Endodermal cell (in vitro differentiated cells): ENCODE measurements around the gene TTC28. TPM values are rescaled to one million over a fixed set of nuclear protein-coding genes. Genes with fewer than 3 reads are reported as not detected.

Experiments
- DNase-seq: peaks from one replicate; pipeline ENCODE4 v3.0.0-alpha.2; 2017
- H3K27ac ChIP-seq: 2 replicates; pipeline ENCODE4 v1.5.1; 2013; ENCODE audit warnings: mild to moderate bottlenecking, low read depth, low read length, moderate library complexity
- H3K27me3 ChIP-seq: 2 replicates; pipeline ENCODE4 v1.6.1; 2013; ENCODE audit warnings: mild to moderate bottlenecking, low read length, moderate library complexity; ENCODE audit not compliant: insufficient read depth, control insufficient read depth, poor library complexity, severe bottlenecking
- H3K36me3 ChIP-seq: 2 replicates; pipeline ENCODE4 v1.7.0; 2013; ENCODE audit warnings: mild to moderate bottlenecking, low read length, moderate library complexity; ENCODE audit not compliant: control insufficient read depth, insufficient read depth
- H3K4me1 ChIP-seq: one replicate; pipeline ENCODE4 v1.7.0; 2013; ENCODE audit warnings: low read length; ENCODE audit not compliant: control insufficient read depth, insufficient read depth
- H3K4me3 ChIP-seq: 2 replicates; pipeline ENCODE4 v1.5.1; 2013; ENCODE audit warnings: mild to moderate bottlenecking, low read length, moderate library complexity
- H3K9ac ChIP-seq: 2 replicates; pipeline ENCODE4 v1.6.1; 2013; ENCODE audit warnings: mild to moderate bottlenecking, low read length, moderate library complexity; ENCODE audit not compliant: poor library complexity, severe bottlenecking; ENCODE audit errors: extremely low read depth
- H3K9me3 ChIP-seq: 2 replicates; pipeline ENCODE4 v1.6.1; 2013; ENCODE audit warnings: mild to moderate bottlenecking, low read length, moderate library complexity; ENCODE audit not compliant: control insufficient read depth
- H3K27ac Mint-ChIP-seq: 2 replicates; pipeline ENCODE4 v1.8.0; 2020; ENCODE audit warnings: mixed read lengths
- H3K27me3 Mint-ChIP-seq: 2 replicates; pipeline ENCODE4 v1.8.0; 2021; ENCODE audit warnings: mild to moderate bottlenecking, mixed read lengths; ENCODE audit not compliant: insufficient read depth
- H3K36me3 Mint-ChIP-seq: 2 replicates; pipeline ENCODE4 v1.8.0; 2020; ENCODE audit warnings: low read depth, mixed read lengths
- H3K4me1 Mint-ChIP-seq: 2 replicates; pipeline ENCODE4 v1.8.0; 2020; ENCODE audit warnings: mixed read lengths
- H3K4me3 Mint-ChIP-seq: 2 replicates; pipeline ENCODE4 v1.8.0; 2020; ENCODE audit warnings: mild to moderate bottlenecking, moderate library complexity, mixed read lengths
- H3K9me3 Mint-ChIP-seq: 2 replicates; pipeline ENCODE4 v1.8.0; 2020; ENCODE audit warnings: mild to moderate bottlenecking, mixed read lengths
- WGBS, 2 experiments: methylation state at CpG; one replicate each; pipeline versions ENCODE4 v1.1.5 to v1.1.7; 2013; ENCODE audit warnings: missing lambda C conversion rate in 2 of 2, mixed read lengths in 1 of 2; ENCODE audit not compliant: insufficient coverage in 1 of 2, insufficient read length in 1 of 2; 5-methylcytosine and 5-hydroxymethylcytosine counted together
- total RNA-seq, 2 donors: library from RNA; stranded (reverse); fragmentation: NEBNext Ultra II Directional in 1 of 2; extraction: Animal tissue kit (Norgen Biotek cat#: 25700) in 1 of 2; gene quantifications; 2 replicates in 1 of 2; 3 replicates in 1 of 2; pipeline ENCODE4 v1.2.1, GENCODE V29; 2021
- TF ChIP-seq, protein P1 (sequence below): fragments of 200-600 bp; sonication (generic); conservative IDR thresholded peaks from 2 replicates; pipeline ENCODE4 v1.5.0; 2021; ENCODE audit warnings: antibody characterized with exemption, mild to moderate bottlenecking

TTC28 gene
- total RNA-seq, 2 donors from 2014 or later, result 28.6 to 34.0 TPM

DNA sequence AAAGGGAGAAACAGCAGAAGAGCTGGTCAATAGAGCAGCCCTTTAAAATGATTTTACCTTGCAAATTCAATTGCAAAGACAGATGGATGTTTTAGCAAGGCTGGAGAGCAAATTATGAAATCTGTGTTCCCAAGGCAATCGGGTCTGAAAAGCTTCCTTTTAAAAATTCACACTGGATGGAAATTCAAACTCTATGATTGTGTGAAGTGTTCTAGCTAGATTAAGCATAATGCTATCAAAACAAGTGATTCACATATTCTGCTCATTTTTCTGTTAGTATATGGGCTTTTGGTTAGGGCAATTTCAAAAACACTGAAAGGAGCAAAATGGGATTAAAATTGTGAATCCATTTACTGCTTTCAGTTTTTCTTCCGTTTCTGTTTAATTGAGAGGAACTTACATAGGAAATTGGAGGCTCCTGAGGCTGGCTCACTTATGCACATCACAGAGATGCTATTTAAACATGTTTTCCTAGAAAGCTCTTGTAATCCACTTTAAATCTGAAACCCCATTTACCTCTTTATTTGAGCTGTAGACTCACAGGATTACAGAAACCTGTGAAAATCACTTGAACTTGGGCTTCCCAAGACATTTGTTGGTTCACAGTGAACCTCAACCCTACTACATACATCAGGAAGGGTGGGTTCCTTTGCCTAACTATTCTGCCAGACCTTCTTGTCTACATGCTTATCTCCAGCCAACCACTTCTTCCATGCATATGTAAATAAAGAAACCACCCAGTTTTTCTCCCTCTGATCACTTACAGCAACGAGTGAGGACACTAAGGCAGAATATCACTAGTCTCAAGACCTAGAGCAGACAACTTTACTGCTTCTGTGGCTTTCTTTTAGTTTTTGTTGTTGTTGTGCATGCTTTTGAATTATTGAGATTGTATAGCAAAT lies 558.7 kb downstream of the TTC28 start:
- Mint-ChIP-seq H3K9me3 (peaks cover 4% of the 10 kb centered on the region), H3K4me3 (no peak overlapping the region), H3K27ac (peak overlapping the region; percentile 53), H3K4me1 (peaks cover 11% of the 10 kb centered on the region), H3K27me3 (no peaks in the 10 kb centered on the region), H3K36me3 (no peaks in the 10 kb centered on the region)
- Histone ChIP-seq H3K36me3 (no peaks in the 10 kb centered on the region), H3K9ac (no peak overlapping the region), H3K27me3 (no peaks in the 10 kb centered on the region), H3K27ac (no peak overlapping the region), H3K4me1 (no peaks in the 10 kb centered on the region), H3K4me3 (no peak overlapping the region), H3K9me3 (no peaks in the 10 kb centered on the region)
- WGBS, 2 experiments, result 83 to 90% methylated on average over 1 to 3 of the region's 3 CpGs
- DNase-seq, result no peak
- TF ChIP-seq, protein P1, sequence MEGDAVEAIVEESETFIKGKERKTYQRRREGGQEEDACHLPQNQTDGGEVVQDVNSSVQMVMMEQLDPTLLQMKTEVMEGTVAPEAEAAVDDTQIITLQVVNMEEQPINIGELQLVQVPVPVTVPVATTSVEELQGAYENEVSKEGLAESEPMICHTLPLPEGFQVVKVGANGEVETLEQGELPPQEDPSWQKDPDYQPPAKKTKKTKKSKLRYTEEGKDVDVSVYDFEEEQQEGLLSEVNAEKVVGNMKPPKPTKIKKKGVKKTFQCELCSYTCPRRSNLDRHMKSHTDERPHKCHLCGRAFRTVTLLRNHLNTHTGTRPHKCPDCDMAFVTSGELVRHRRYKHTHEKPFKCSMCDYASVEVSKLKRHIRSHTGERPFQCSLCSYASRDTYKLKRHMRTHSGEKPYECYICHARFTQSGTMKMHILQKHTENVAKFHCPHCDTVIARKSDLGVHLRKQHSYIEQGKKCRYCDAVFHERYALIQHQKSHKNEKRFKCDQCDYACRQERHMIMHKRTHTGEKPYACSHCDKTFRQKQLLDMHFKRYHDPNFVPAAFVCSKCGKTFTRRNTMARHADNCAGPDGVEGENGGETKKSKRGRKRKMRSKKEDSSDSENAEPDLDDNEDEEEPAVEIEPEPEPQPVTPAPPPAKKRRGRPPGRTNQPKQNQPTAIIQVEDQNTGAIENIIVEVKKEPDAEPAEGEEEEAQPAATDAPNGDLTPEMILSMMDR, result no peak

GRCh38 chr22:28118957-28119631 lies 560.5 kb downstream of the TTC28 start:
- WGBS, 2 experiments, result 97 to 100% methylated on average over 2 of the region's 2 CpGs
- H3K27ac Mint-ChIP-seq, result no peak overlapping the region

GRCh38 chr22:28116219-28116673 lies 563.4 kb downstream of the TTC28 start:
- H3K4me1 Mint-ChIP-seq, result peaks cover 31% of the 10 kb centered on the region
- peaks cover 14% of the 10 kb centered on the region for H3K4me1 ChIP-seq
- H3K9ac ChIP-seq, result no peak overlapping the region
- no peaks in the 10 kb centered on the region for H3K27me3 ChIP-seq
- no peaks in the 10 kb centered on the region for H3K9me3 Mint-ChIP-seq
- no peak overlapping the region for H3K4me3 ChIP-seq
- DNase-seq, result peak; percentile 63
- no peaks in the 10 kb centered on the region for H3K36me3 ChIP-seq
- no peaks in the 10 kb centered on the region for H3K36me3 Mint-ChIP-seq
- WGBS, 2 experiments, result 82 to 85% methylated on average over 2 of the region's 2 CpGs
- H3K4me3 Mint-ChIP-seq, result no peak overlapping the region
- TF ChIP-seq, protein P1, result no peak
- no peaks in the 10 kb centered on the region for H3K27me3 Mint-ChIP-seq
- H3K27ac Mint-ChIP-seq, result no peak overlapping the region
- no peak overlapping the region for H3K27ac ChIP-seq
- no peaks in the 10 kb centered on the region for H3K9me3 ChIP-seq

More at GRCh38 chr22:28118957-28119631, 560.5 kb downstream of the TTC28 start:
- Mint-ChIP-seq H3K4me1 (peaks cover 11% of the 10 kb centered on the region), H3K27me3 (no peaks in the 10 kb centered on the region), H3K36me3 (no peaks in the 10 kb centered on the region), H3K9me3 (peaks cover 4% of the 10 kb centered on the region), H3K4me3 (no peak overlapping the region)
- Histone ChIP-seq H3K36me3 (no peaks in the 10 kb centered on the region), H3K4me1 (no peaks in the 10 kb centered on the region), H3K9me3 (no peaks in the 10 kb centered on the region), H3K4me3 (no peak overlapping the region), H3K27me3 (no peaks in the 10 kb centered on the region), H3K9ac (no peak overlapping the region), H3K27ac (no peak overlapping the region)
- no peak for DNase-seq
- TF ChIP-seq, protein P1, result no peak
